HepG2 (cell line): ENCODE data around the gene EDNRB.

Experiments
- ATRX ChIP-seq: sonication (generic); formaldehyde crosslinking; IDR thresholded peaks from 2 replicates; pipeline ENCODE4 v1.4.0; 2020; ENCODE audit warnings: missing genetic modification reagents, borderline replicate concordance
- EZH2 ChIP-seq: conservative IDR thresholded peaks from 2 replicates; pipeline ENCODE4 v1.6.1; 2012; ENCODE audit warnings: mild to moderate bottlenecking, low read depth, low read length, moderate library complexity
- FOXA1 ChIP-seq, 2 experiments: fragments of 450-650 bp in 1 of 2; sonication (generic) in 1 of 2; formaldehyde crosslinking in 1 of 2; IDR thresholded peaks; 2 replicates each; pipeline versions ENCODE4 v1.4.0 to v1.6.1; 2016 to 2020; ENCODE audit warnings: missing genetic modification reagents in 1 of 2
- FOXM1 ChIP-seq: sonication (generic); formaldehyde crosslinking; IDR thresholded peaks from 2 replicates; pipeline ENCODE4 v1.5.0; 2020; ENCODE audit warnings: missing genetic modification reagents
- HOXA3 ChIP-seq: sonication (generic); formaldehyde crosslinking; IDR thresholded peaks from 2 replicates; pipeline ENCODE4 v1.5.0; 2020; ENCODE audit warnings: missing genetic modification reagents
- MTA3 ChIP-seq: sonication (generic); formaldehyde crosslinking; IDR thresholded peaks from 2 replicates; pipeline ENCODE4 v1.4.0; 2020; ENCODE audit warnings: missing genetic modification reagents
- ZNF263 ChIP-seq: sonication (generic); formaldehyde crosslinking; IDR thresholded peaks from 2 replicates; pipeline ENCODE4 v1.4.0; 2020; ENCODE audit warnings: missing genetic modification reagents
- ZNF768 ChIP-seq: sonication (generic); formaldehyde crosslinking; IDR thresholded peaks from 2 replicates; pipeline ENCODE4 v1.4.0; 2020; ENCODE audit warnings: missing genetic modification reagents
- ZNF792 ChIP-seq: IDR thresholded peaks from 2 replicates; pipeline ENCODE4 v1.6.1; 2016

GRCh38 chr13:77891041-77891440 is 27.6 kb downstream of the EDNRB start:
- TF ChIP-seq HOXA3 (CRISPR knock-in tag) (no peak), ZNF792 (CRISPR knock-in tag) (no peak), FOXA1 (IDR thresholded peaks at IDR 0.05) (no peak), FOXA1 (CRISPR knock-in tag; IDR thresholded peaks at IDR 0.05) (no peak), MTA3 (CRISPR knock-in tag) (no peak), ZNF768 (CRISPR knock-in tag) (no peak), EZH2 (no peak), ATRX (no peak), FOXM1 (CRISPR knock-in tag) (no peak), ZNF263 (CRISPR knock-in tag) (no peak)
